T-helper 1 cell treated with Interleukin-12 subunit alpha and Interleukin-12 subunit beta and Interleukin-4 antibody, amounts not matched to agents 30 ng/mL and 1 ng/mL, for 36 hours (primary cell): ENCODE measurements around the gene NRSN2. TPM values are rescaled to one million over a fixed set of nuclear protein-coding genes. Genes with fewer than 3 reads are reported as not detected.
"Not testable (repeated sequence)": the region's sequence is repeated elsewhere in the genome, so short reads cannot be mapped to it uniquely, and the experiment has no call there.

Experiments used
- intact Hi-C: fragments of 100-400 bp; cut with micrococcal nuclease; formaldehyde crosslinking; loops from one replicate; pipeline ENCODE4 v1.15.1; 2024
- total RNA-seq: library from RNA; stranded (reverse); gene quantifications from 2 replicates; pipeline ENCODE4 v1.2.3, GENCODE V29; 2022

NRSN2 gene
- total RNA-seq, 1 donor from 2014 or later, result 2.5 TPM

- intact Hi-C loops, result loop anchor here (1.0 kb wide), 1 partner anchor 24 kb away; the partner anchor contains the start of gene SOX12
Observed at GRCh38 chr20:348972-349841, 2.3 kb downstream of the NRSN2 start.

- intact Hi-C loops, result no loop called here
Observed at GRCh38 chr20:353166-353565, 6.3 kb downstream of the NRSN2 start.

GRCh38 chr20:354298-354977, 7.5 kb downstream of the NRSN2 start:
- intact Hi-C loops, result loop anchor here (1.0 to 2.0 kb wide), 9 partner anchors 28 to 313 kb away; partner anchors contain the start of genes CSNK2A1 and TBC1D20

- intact Hi-C loops, result not testable (repeated sequence)
Observed at GRCh38 chr20:356154-356553, 9.2 kb downstream of the NRSN2 start.

GRCh38 chr20:356745-357144, 9.8 kb downstream of the NRSN2 start:
- intact Hi-C loops, result no loop called here

- intact Hi-C loops, result no loop called here
Observed at GRCh38 chr20:358891-359555, 12.1 kb downstream of the NRSN2 start.

- intact Hi-C loops, result no loop called here
Observed at GRCh38 chr20:361561-361960, 14.7 kb downstream of the NRSN2 start.

- intact Hi-C loops, result no loop called here
Observed at GRCh38 chr20:362271-363254, 15.7 kb downstream of the NRSN2 start.

- intact Hi-C loops, result no loop called here
Observed at GRCh38 chr20:363319-364078, 16.6 kb downstream of the NRSN2 start.

GRCh38 chr20:364905-365794, 18.2 kb downstream of the NRSN2 start:
- intact Hi-C loops, result loop anchor here (5.0 kb wide), 1 partner anchor 42 kb away; the partner anchor contains the start of gene RBCK1

- intact Hi-C loops, result loop anchor here (5.0 kb wide), 1 partner anchor 41 kb away; the partner anchor contains the start of gene RBCK1
Observed at GRCh38 chr20:366041-366718, 19.3 kb downstream of the NRSN2 start.

- intact Hi-C loops, result loop anchor here (5.0 kb wide), 1 partner anchor 40 kb away; the partner anchor contains the start of gene RBCK1
Observed at GRCh38 chr20:366719-367485, 20.0 kb downstream of the NRSN2 start.

GRCh38 chr20:367486-367887, 20.6 kb downstream of the NRSN2 start:
- intact Hi-C loops, result loop anchor here (5.0 kb wide), 1 partner anchor 40 kb away; the partner anchor contains the start of gene RBCK1

- intact Hi-C loops, result loop anchor here (5.0 kb wide), 1 partner anchor 38 kb away; the partner anchor contains the start of gene RBCK1
Observed at GRCh38 chr20:368915-369314, 22.0 kb downstream of the NRSN2 start.

GRCh38 chr20:370151-370600, 23.3 kb downstream of the NRSN2 start:
- intact Hi-C loops, result no loop called here

GRCh38 chr20:370977-371754, 24.3 kb downstream of the NRSN2 start:
- intact Hi-C loops, result no loop called here
